GM12801 (cell line): Measurements from ENCODE around the gene MASP1.

Source experiments
- CTCF ChIP-seq: IDR thresholded peaks from one replicate; pipeline ENCODE4 v1.5.1; 2011; ENCODE audit warnings: control low read depth; ENCODE audit not compliant: insufficient read length; ENCODE audit errors: extremely low read depth

MASP1 gene

GRCh38 chr3:187186375-187186774 is 105.2 kb downstream of the MASP1 start:
- TF ChIP-seq CTCF: no peak

GRCh38 chr3:187185759-187186158 is 105.8 kb downstream of the MASP1 start:
- TF ChIP-seq CTCF: no peak
